SU-DHL-6 (cell line): ENCODE data around the gene P2RY6.

ENCODE experiments used
- EZH2phosphoT487 ChIP-seq: fragments of 200-600 bp; sonication (generic), shearing (Covaris generic); conservative IDR thresholded peaks from 2 replicates; pipeline ENCODE4 v1.6.1; 2018; ENCODE audit warnings: mild to moderate bottlenecking, antibody characterized with exemption, low read length, moderate library complexity, mixed read lengths
- TF ChIP-seq, protein P1 (sequence below): fragments of 200-600 bp; sonication (generic); IDR thresholded peaks from one replicate; pipeline ENCODE4 v1.5.1; 2017; ENCODE audit warnings: antibody characterized with exemption, mild to moderate bottlenecking, low read length, moderate library complexity; ENCODE audit not compliant: insufficient read depth, poor library complexity, severe bottlenecking

GRCh38 chr11:73296501-73297230 lies 24.5 kb downstream of the P2RY6 start:
- TF ChIP-seq, protein P1, sequence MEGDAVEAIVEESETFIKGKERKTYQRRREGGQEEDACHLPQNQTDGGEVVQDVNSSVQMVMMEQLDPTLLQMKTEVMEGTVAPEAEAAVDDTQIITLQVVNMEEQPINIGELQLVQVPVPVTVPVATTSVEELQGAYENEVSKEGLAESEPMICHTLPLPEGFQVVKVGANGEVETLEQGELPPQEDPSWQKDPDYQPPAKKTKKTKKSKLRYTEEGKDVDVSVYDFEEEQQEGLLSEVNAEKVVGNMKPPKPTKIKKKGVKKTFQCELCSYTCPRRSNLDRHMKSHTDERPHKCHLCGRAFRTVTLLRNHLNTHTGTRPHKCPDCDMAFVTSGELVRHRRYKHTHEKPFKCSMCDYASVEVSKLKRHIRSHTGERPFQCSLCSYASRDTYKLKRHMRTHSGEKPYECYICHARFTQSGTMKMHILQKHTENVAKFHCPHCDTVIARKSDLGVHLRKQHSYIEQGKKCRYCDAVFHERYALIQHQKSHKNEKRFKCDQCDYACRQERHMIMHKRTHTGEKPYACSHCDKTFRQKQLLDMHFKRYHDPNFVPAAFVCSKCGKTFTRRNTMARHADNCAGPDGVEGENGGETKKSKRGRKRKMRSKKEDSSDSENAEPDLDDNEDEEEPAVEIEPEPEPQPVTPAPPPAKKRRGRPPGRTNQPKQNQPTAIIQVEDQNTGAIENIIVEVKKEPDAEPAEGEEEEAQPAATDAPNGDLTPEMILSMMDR: no peak
- no peak for TF ChIP-seq EZH2phosphoT487
